ENCODE results near the gene NAALADL2.

The NAALADL2 gene

GRCh38 chr3:175002732-175003143, 143.6 kb downstream of the NAALADL2 start:
- no peak overlapping the region for H3K4me3 ChIP-seq (ENCODE audit: low read depth, low read length)
- DNase-seq: peak; percentile 96
- H3K27ac ChIP-seq: peak overlapping the region; percentile 78
- in situ Hi-C loops (cut with HindIII; ENCODE audit: low pct_ligation_motif_present, low sequenced_read_pairs): no loop called here
- H3K27me3 ChIP-seq (replicated peaks): no peaks in the 10 kb centered on the region
- H3K36me3 ChIP-seq (replicated peaks): no peaks in the 10 kb centered on the region
- no peak for TF ChIP-seq CTCF (IDR thresholded peaks at IDR 0.05; ENCODE audit: low read depth, low read length, missing control alignments)

- no peaks in the 10 kb centered on the region for H3K36me3 ChIP-seq (replicated peaks)
- no peak overlapping the region for H3K4me3 ChIP-seq (ENCODE audit: low read depth, low read length)
- in situ Hi-C loops (cut with HindIII; ENCODE audit: low pct_ligation_motif_present, low sequenced_read_pairs): no loop called here
- no peak for DNase-seq
- no peaks in the 10 kb centered on the region for H3K27me3 ChIP-seq (replicated peaks)
- no peak for TF ChIP-seq CTCF (IDR thresholded peaks at IDR 0.05; ENCODE audit: low read depth, low read length, missing control alignments)
- H3K27ac ChIP-seq: peak overlapping the region; percentile 77
These were observed 144.5 kb downstream of the NAALADL2 start for GRCh38 chr3:175003590-175003989.

GRCh38 chr3:175005193-175005592, 146.1 kb downstream of the NAALADL2 start:
- H3K27ac ChIP-seq: no peak overlapping the region
- H3K27me3 ChIP-seq (replicated peaks): no peaks in the 10 kb centered on the region
- DNase-seq: no peak
- TF ChIP-seq CTCF (IDR thresholded peaks at IDR 0.05; ENCODE audit: low read depth, low read length, missing control alignments): no peak
- in situ Hi-C loops (cut with HindIII; ENCODE audit: low pct_ligation_motif_present, low sequenced_read_pairs): no loop called here
- H3K36me3 ChIP-seq (replicated peaks): no peaks in the 10 kb centered on the region
- no peak overlapping the region for H3K4me3 ChIP-seq (ENCODE audit: low read depth, low read length)

- Histone ChIP-seq H3K27ac (no peak overlapping the region), H3K36me3 (replicated peaks) (no peaks in the 10 kb centered on the region), H3K4me3 (ENCODE audit: low read depth, low read length) (no peak overlapping the region), H3K27me3 (replicated peaks) (no peaks in the 10 kb centered on the region)
- no peak for TF ChIP-seq CTCF (IDR thresholded peaks at IDR 0.05; ENCODE audit: low read depth, low read length, missing control alignments)
- in situ Hi-C loops (cut with HindIII; ENCODE audit: low pct_ligation_motif_present, low sequenced_read_pairs): no loop called here
- no peak for DNase-seq
These were observed 146.7 kb downstream of the NAALADL2 start for GRCh38 chr3:175005881-175006280.

- in situ Hi-C loops (cut with HindIII; ENCODE audit: low pct_ligation_motif_present, low sequenced_read_pairs): no loop called here
- H3K27ac ChIP-seq: no peak overlapping the region
These were observed 148.2 kb downstream of the NAALADL2 start for GRCh38 chr3:175007306-175007705.

More at GRCh38 chr3:175007306-175007705, 148.2 kb downstream of the NAALADL2 start:
- Histone ChIP-seq H3K4me3 (ENCODE audit: low read depth, low read length) (no peak overlapping the region), H3K36me3 (replicated peaks) (no peaks in the 10 kb centered on the region), H3K27me3 (replicated peaks) (no peaks in the 10 kb centered on the region)
- no peak for DNase-seq
- TF ChIP-seq CTCF (IDR thresholded peaks at IDR 0.05; ENCODE audit: low read depth, low read length, missing control alignments): no peak
